VCaP (cell line): ENCODE measurements around the gene FAM180A.

Source experiments
- H3K27ac ChIP-seq: fragments of 450-650 bp; 2 replicates; pipeline ENCODE4 v1.5.1; 2017
- CTCF ChIP-seq: fragments of 450-650 bp; conservative IDR thresholded peaks from 2 replicates; pipeline ENCODE4 v1.5.1; 2017; ENCODE audit warnings: mild to moderate bottlenecking, moderate library complexity

FAM180A gene

GRCh38 chr7:135790371-135790977, 41.9 kb upstream of the FAM180A start:
- TF ChIP-seq CTCF, result no peak
- no peak overlapping the region for H3K27ac ChIP-seq

GRCh38 chr7:135789956-135790355, 41.3 kb upstream of the FAM180A start:
- H3K27ac ChIP-seq, result no peak overlapping the region
- no peak for TF ChIP-seq CTCF

- no peak for TF ChIP-seq CTCF
- H3K27ac ChIP-seq, result no peak overlapping the region
These were observed 40.8 kb upstream of the FAM180A start for GRCh38 chr7:135789431-135789830.

GRCh38 chr7:135786911-135787310, 38.3 kb upstream of the FAM180A start:
- H3K27ac ChIP-seq, result no peak overlapping the region
- TF ChIP-seq CTCF, result no peak

- no peak for TF ChIP-seq CTCF
These were observed 36.5 kb upstream of the FAM180A start for GRCh38 chr7:135785065-135785464.

GRCh38 chr7:135784013-135784412, 35.4 kb upstream of the FAM180A start:
- TF ChIP-seq CTCF, result no peak

More at GRCh38 chr7:135785065-135785464, 36.5 kb upstream of the FAM180A start:
- no peak overlapping the region for H3K27ac ChIP-seq

GRCh38 chr7:135782801-135783200, 34.2 kb upstream of the FAM180A start:
- no peak overlapping the region for H3K27ac ChIP-seq
- no peak for TF ChIP-seq CTCF

More at GRCh38 chr7:135784013-135784412, 35.4 kb upstream of the FAM180A start:
- H3K27ac ChIP-seq, result no peak overlapping the region
